ENCODE results near the gene DIDO1.
A peak's percentile ranks its signal among the peaks of the same experiment; 100 is the strongest.

Gene DIDO1

DNA sequence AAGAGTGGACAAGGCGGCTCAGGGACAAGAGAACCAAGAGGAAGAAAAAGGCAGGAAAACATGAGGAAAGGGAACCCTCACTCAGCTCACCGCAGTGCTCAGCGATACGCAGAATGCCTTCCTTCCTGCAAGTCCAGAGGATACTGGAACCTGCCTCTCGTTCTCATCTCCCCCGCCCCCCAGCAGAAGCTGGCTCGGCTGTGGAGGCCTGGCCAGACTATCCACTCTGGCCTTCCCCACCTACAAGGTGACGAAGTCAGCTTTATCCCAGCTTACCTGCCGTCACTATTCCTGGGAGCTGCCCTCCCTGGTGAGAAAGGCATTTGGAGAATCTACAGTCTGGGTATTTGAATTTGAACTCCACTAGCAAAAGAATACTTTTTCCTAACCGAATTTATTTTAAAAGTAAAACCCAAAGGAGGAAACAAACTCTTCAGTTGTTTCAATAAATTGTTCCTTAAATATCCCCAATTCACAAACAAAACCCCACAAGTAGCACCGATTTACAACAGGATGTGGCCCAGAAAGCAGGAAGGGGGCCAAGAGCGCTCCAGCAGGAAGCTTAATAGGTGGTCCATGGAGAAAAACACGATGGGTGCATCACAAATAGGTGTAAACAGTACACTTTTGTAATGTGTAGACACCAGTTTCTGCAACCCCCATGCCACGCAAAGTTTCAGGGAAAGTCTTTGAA is 2.1 kb upstream of the DIDO1 start:
- no CpG with 5 or more reads among the region's 14 CpGs for WGBS (ENCODE audit: extremely low coverage, insufficient coverage, insufficient read length)

DNA sequence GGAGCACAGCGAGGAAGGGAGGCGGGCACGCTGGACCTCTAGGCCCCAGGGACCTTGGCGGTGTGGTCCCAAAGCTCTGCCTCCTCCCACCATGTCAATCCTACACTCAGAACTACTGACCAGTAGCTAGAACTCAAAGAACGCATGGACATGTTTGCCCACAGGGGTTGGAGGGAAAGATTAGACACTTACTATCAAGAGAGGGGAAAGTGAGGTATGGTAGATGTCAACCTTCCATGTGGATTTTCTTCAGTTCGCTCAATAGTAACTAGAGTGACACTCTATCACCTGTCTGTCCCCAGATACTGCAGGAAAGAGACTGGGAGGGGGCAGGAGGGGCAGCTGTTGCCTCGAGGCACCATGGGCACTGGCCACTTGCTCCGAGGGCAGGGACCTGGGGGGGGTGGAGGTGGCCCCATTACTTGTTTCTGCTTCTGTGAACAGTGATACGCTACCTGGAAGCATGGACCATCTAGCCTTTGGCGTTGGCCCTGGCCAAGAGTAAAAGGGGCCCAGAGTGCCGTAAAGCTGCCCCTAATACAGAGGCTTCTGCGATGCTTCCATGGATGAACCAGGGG is 912 bp upstream of the DIDO1 start:
- Histone ChIP-seq H3K4me3 (ENCODE audit: low read depth, low read length) (peak overlapping the region; percentile 77), H2BK120ac (ENCODE audit: insufficient read depth, low read length, poor library complexity) (no peak overlapping the region), H3K4me2 (ENCODE audit: low read length) (peak overlapping the region; percentile 97), H4K8ac (ENCODE audit: low read depth, low read length) (peak overlapping the region; percentile 40), H3K4me1 (ENCODE audit: control insufficient read depth in 1 of 2, insufficient read depth in 2 of 2, low read length in 2 of 2) (peaks cover 24 to 33% of the 10 kb centered on the region in 2 experiments), H3K79me2 (ENCODE audit: control insufficient read depth, insufficient read depth, low read length, poor library complexity) (peaks cover 39% of the 10 kb centered on the region), H3K9ac (ENCODE audit: low read length) (peak overlapping the region; percentile 71), H3K36me3 (ENCODE audit: control insufficient read depth in 1 of 2, insufficient read depth in 2 of 2, low read length in 2 of 2) (peaks cover 2% of the 10 kb centered on the region in 2 experiments), H2AK5ac (ENCODE audit: low read length) (no peak overlapping the region), H3K79me1 (ENCODE audit: low read length) (peaks cover 22% of the 10 kb centered on the region), H2AFZ (ENCODE audit: insufficient read depth, low read length, poor library complexity) (no peak overlapping the region), H4K91ac (ENCODE audit: low read depth, low read length) (no peak overlapping the region), H2BK5ac (ENCODE audit: low read depth, low read length, poor library complexity) (no peak overlapping the region), H3K9me3 (ENCODE audit: insufficient read depth, low read depth, low read length) (no peaks in the 10 kb centered on the region), H3K18ac (ENCODE audit: low read length) (no peak overlapping the region), H3K27ac (ENCODE audit: low read depth, low read length) (peak overlapping the region; percentile 61), H3K23ac (ENCODE audit: low read length) (no peak overlapping the region), H4K12ac (ENCODE audit: low read depth, low read length) (no peak overlapping the region), H3K4ac (ENCODE audit: low read depth, low read length) (peak overlapping the region; percentile 25), H2BK12ac (ENCODE audit: low read length) (no peak overlapping the region), H3K14ac (ENCODE audit: low read length) (peak overlapping the region; percentile 0), H3K27me3 (ENCODE audit: insufficient read depth, low read length) (no peaks in the 10 kb centered on the region)
- DNase-seq = no peak
- WGBS (ENCODE audit: extremely low coverage, insufficient coverage, insufficient read length) = no CpG with 5 or more reads among the region's 12 CpGs

More for the DNA sequence above, 2.1 kb upstream of the DIDO1 start:
- peak overlapping the region; percentile 22 for H3K14ac ChIP-seq (ENCODE audit: low read length)
- no peaks in the 10 kb centered on the region for H3K27me3 ChIP-seq (ENCODE audit: insufficient read depth, low read length)
- peak in 1 of 2 donors; percentile 28 for DNase-seq
- H3K79me2 ChIP-seq (ENCODE audit: control insufficient read depth, insufficient read depth, low read length, poor library complexity) = peaks cover 30% of the 10 kb centered on the region
- H2BK120ac ChIP-seq (ENCODE audit: insufficient read depth, low read length, poor library complexity) = no peak overlapping the region
- H4K12ac ChIP-seq (ENCODE audit: low read depth, low read length) = no peak overlapping the region
- H3K4me1 ChIP-seq (ENCODE audit: control insufficient read depth in 1 of 2, insufficient read depth in 2 of 2, low read length in 2 of 2) = peaks cover 15 to 30% of the 10 kb centered on the region in 2 experiments
- peak overlapping the region; percentile 62 for H3K4me2 ChIP-seq (ENCODE audit: low read length)
- peaks cover 22% of the 10 kb centered on the region for H3K79me1 ChIP-seq (ENCODE audit: low read length)
- H3K27ac ChIP-seq (ENCODE audit: low read depth, low read length) = peak overlapping the region; percentile 85
- H2BK5ac ChIP-seq (ENCODE audit: low read depth, low read length, poor library complexity) = peak overlapping the region; percentile 11
- no peak overlapping the region for H4K91ac ChIP-seq (ENCODE audit: low read depth, low read length)
- peak overlapping the region; percentile 44 for H3K9ac ChIP-seq (ENCODE audit: low read length)
- H2AK5ac ChIP-seq (ENCODE audit: low read length) = no peak overlapping the region
- peaks cover 2 to 4% of the 10 kb centered on the region in 2 experiments for H3K36me3 ChIP-seq (ENCODE audit: control insufficient read depth in 1 of 2, insufficient read depth in 2 of 2, low read length in 2 of 2)
- no peak overlapping the region for H2AFZ ChIP-seq (ENCODE audit: insufficient read depth, low read length, poor library complexity)
- H4K8ac ChIP-seq (ENCODE audit: low read depth, low read length) = no peak overlapping the region
- H3K23ac ChIP-seq (ENCODE audit: low read length) = no peak overlapping the region
- H3K18ac ChIP-seq (ENCODE audit: low read length) = peak overlapping the region; percentile 38
- peak overlapping the region; percentile 48 for H3K4ac ChIP-seq (ENCODE audit: low read depth, low read length)
- H3K4me3 ChIP-seq (ENCODE audit: low read depth, low read length) = no peak overlapping the region
- no peak overlapping the region for H2BK12ac ChIP-seq (ENCODE audit: low read length)
- H3K9me3 ChIP-seq (ENCODE audit: insufficient read depth, low read depth, low read length) = no peaks in the 10 kb centered on the region

DNA sequence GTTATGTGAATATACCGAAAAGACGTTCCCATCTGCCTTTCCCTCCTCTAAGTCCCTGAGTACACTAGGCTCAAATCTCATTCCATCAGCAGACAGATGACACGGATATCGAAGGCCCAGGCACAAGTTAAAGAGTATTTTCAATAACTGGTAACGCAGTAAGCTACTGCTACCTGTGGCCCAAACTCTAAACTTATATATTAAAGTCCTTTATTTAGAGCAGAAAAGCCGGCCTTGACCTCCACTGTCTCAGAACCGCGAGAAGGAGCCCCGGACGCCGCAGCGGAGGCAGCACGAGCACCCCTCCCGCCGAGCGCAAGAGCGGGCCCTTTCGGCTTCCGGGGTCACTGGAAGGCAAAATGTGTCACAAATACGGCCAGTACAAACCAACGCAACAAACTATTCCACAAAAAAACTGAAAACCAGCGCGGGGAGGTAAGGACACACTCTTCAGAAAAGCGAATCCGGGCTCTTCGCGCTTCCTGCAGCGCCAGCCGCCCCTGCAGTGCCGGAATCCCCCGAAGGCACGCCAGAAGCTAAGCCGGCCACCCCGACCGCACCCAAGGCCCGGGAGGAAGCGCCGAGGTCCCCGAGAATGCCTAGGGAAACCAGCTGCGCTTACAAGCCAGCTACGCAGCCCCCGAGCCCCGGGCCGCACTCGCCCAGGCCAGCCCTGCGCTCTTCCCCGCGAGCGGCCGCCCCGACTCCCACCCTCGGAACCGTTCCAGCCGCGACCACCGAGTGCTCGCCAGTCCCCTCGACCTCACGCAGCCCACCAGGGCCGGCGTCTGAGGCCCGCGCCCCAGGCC is 681 bp downstream of the DIDO1 start:
- H2AK5ac ChIP-seq (ENCODE audit: low read length) = peak overlapping the region; percentile 98
- H3K9ac ChIP-seq (ENCODE audit: low read length) = peak overlapping the region; percentile 88
- peak overlapping the region; percentile 69 for H2BK120ac ChIP-seq (ENCODE audit: insufficient read depth, low read length, poor library complexity)
- H3K4ac ChIP-seq (ENCODE audit: low read depth, low read length) = peak overlapping the region; percentile 100
- peak overlapping the region; percentile 97 for H4K8ac ChIP-seq (ENCODE audit: low read depth, low read length)
- peaks cover 25 to 40% of the 10 kb centered on the region in 2 experiments for H3K4me1 ChIP-seq (ENCODE audit: control insufficient read depth in 1 of 2, insufficient read depth in 2 of 2, low read length in 2 of 2)
- no peak overlapping the region for H2BK12ac ChIP-seq (ENCODE audit: low read length)
- no peak overlapping the region for H3K23ac ChIP-seq (ENCODE audit: low read length)
- peak overlapping the region; percentile 91 for H3K4me3 ChIP-seq (ENCODE audit: low read depth, low read length)
- H2BK5ac ChIP-seq (ENCODE audit: low read depth, low read length, poor library complexity) = peak overlapping the region; percentile 83
- peak overlapping the region; percentile 98 for H3K14ac ChIP-seq (ENCODE audit: low read length)
- peak in 1 of 2 donors; percentile 41 for DNase-seq
- H3K4me2 ChIP-seq (ENCODE audit: low read length) = peak overlapping the region; percentile 65
- H3K9me3 ChIP-seq (ENCODE audit: insufficient read depth, low read depth, low read length) = no peaks in the 10 kb centered on the region
- no peaks in the 10 kb centered on the region for H3K27me3 ChIP-seq (ENCODE audit: insufficient read depth, low read length)
- H3K79me1 ChIP-seq (ENCODE audit: low read length) = peaks cover 22% of the 10 kb centered on the region
- peaks cover 38% of the 10 kb centered on the region for H3K79me2 ChIP-seq (ENCODE audit: control insufficient read depth, insufficient read depth, low read length, poor library complexity)
- peak overlapping the region; percentile 71 for H3K18ac ChIP-seq (ENCODE audit: low read length)
- peak overlapping the region; percentile 90 for H4K91ac ChIP-seq (ENCODE audit: low read depth, low read length)
- peak overlapping the region; percentile 84 for H2AFZ ChIP-seq (ENCODE audit: insufficient read depth, low read length, poor library complexity)
- peak overlapping the region; percentile 61 for H3K27ac ChIP-seq (ENCODE audit: low read depth, low read length)
- H4K12ac ChIP-seq (ENCODE audit: low read depth, low read length) = peak overlapping the region; percentile 84
- H3K36me3 ChIP-seq (ENCODE audit: control insufficient read depth in 1 of 2, insufficient read depth in 2 of 2, low read length in 2 of 2) = no peaks in the 10 kb centered on the region
- no CpG with 5 or more reads among the region's 63 CpGs for WGBS (ENCODE audit: extremely low coverage, insufficient coverage, insufficient read length)

DNA sequence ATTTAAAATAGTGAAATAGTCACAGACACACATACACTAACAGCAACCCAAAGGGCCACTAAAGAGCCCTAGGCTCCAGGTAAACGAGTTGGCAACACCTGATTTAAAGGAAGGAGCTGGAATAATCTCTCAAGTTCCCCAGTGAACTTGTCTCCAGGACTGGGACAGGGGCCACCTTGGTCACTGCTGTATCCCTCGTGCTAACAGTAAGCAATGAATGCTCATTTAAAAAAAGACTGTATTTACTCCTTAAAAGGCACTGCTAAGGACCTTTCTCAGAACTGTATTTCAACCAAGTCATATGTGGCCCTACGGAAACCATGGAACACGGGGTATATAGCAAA is 1.3 kb downstream of the DIDO1 start:
- H3K18ac ChIP-seq (ENCODE audit: low read length) = no peak overlapping the region
- peak overlapping the region; percentile 88 for H3K9ac ChIP-seq (ENCODE audit: low read length)
- no CpG with 5 or more reads among the region's 4 CpGs for WGBS (ENCODE audit: extremely low coverage, insufficient coverage, insufficient read length)

More for the DNA sequence above, 1.3 kb downstream of the DIDO1 start:
- Histone ChIP-seq H2BK5ac (ENCODE audit: low read depth, low read length, poor library complexity) (peak overlapping the region; percentile 12), H4K12ac (ENCODE audit: low read depth, low read length) (no peak overlapping the region), H3K27me3 (ENCODE audit: insufficient read depth, low read length) (no peaks in the 10 kb centered on the region), H3K4me1 (ENCODE audit: control insufficient read depth in 1 of 2, insufficient read depth in 2 of 2, low read length in 2 of 2) (peaks cover 28 to 44% of the 10 kb centered on the region in 2 experiments), H3K36me3 (ENCODE audit: control insufficient read depth in 1 of 2, insufficient read depth in 2 of 2, low read length in 2 of 2) (peaks cover 0 to 3% of the 10 kb centered on the region in 2 experiments), H2BK12ac (ENCODE audit: low read length) (no peak overlapping the region), H2AFZ (ENCODE audit: insufficient read depth, low read length, poor library complexity) (no peak overlapping the region), H3K23ac (ENCODE audit: low read length) (no peak overlapping the region), H4K8ac (ENCODE audit: low read depth, low read length) (no peak overlapping the region), H2AK5ac (ENCODE audit: low read length) (no peak overlapping the region), H3K27ac (ENCODE audit: low read depth, low read length) (peak overlapping the region; percentile 13), H3K4me2 (ENCODE audit: low read length) (peak overlapping the region; percentile 65), H3K4me3 (ENCODE audit: low read depth, low read length) (no peak overlapping the region), H2BK120ac (ENCODE audit: insufficient read depth, low read length, poor library complexity) (no peak overlapping the region), H3K4ac (ENCODE audit: low read depth, low read length) (peak overlapping the region; percentile 100), H4K91ac (ENCODE audit: low read depth, low read length) (no peak overlapping the region), H3K79me2 (ENCODE audit: control insufficient read depth, insufficient read depth, low read length, poor library complexity) (peaks cover 43% of the 10 kb centered on the region), H3K79me1 (ENCODE audit: low read length) (peaks cover 22% of the 10 kb centered on the region), H3K14ac (ENCODE audit: low read length) (no peak overlapping the region), H3K9me3 (ENCODE audit: insufficient read depth, low read depth, low read length) (no peaks in the 10 kb centered on the region)
- DNase-seq = no peak
